Measurements from ENCODE around the gene SPON1.

The SPON1 gene

GRCh38 chr11:14299921-14300320 lies 337.4 kb downstream of the SPON1 start:
- DNase-seq = no peak

GRCh38 chr11:14300661-14301304 lies 338.3 kb downstream of the SPON1 start:
- DNase-seq = no peak

- no peak for DNase-seq
Measured at GRCh38 chr11:14304601-14305000, 342.1 kb downstream of the SPON1 start.

- DNase-seq = no peak
Measured at GRCh38 chr11:14305649-14306048, 343.1 kb downstream of the SPON1 start.

- DNase-seq = no peak
Measured at GRCh38 chr11:14306481-14306880, 344.0 kb downstream of the SPON1 start.

GRCh38 chr11:14308114-14308896 lies 345.8 kb downstream of the SPON1 start:
- no peak for DNase-seq

- no peak for DNase-seq
Measured at GRCh38 chr11:14308897-14309387, 346.4 kb downstream of the SPON1 start.

GRCh38 chr11:14309425-14310192 lies 347.1 kb downstream of the SPON1 start:
- DNase-seq = no peak

- no peak for DNase-seq
Measured at GRCh38 chr11:14310679-14311078, 348.2 kb downstream of the SPON1 start.

GRCh38 chr11:14312736-14313438 lies 350.4 kb downstream of the SPON1 start:
- no peak for DNase-seq

- DNase-seq = no peak
Measured at GRCh38 chr11:14314127-14314526, 351.6 kb downstream of the SPON1 start.

- DNase-seq = no peak
Measured at GRCh38 chr11:14315130-14315529, 352.6 kb downstream of the SPON1 start.

All from GF-D8 (cell line).